Mucosa of descending colon (tissue), 3 donors: Measurements from ENCODE around the gene ARNT2. TPM values are rescaled to one million over a fixed set of nuclear protein-coding genes. Genes with fewer than 3 reads are reported as not detected.

Source experiments
- ATAC-seq: fragments of 200-7000 bp; cut with Tn5 transposase; one replicate; pipeline ENCODE4 v1.9.1; 2020; ENCODE audit warnings: mild to moderate bottlenecking, moderate library complexity
- DNase-seq, 3 donors: peaks; one replicate each; pipeline ENCODE4 v3.0.0-alpha.2; 2020
- H3K36me3 ChIP-seq: fragments of 200-600 bp; one replicate; pipeline ENCODE4 v1.8.0; 2021; ENCODE audit warnings: low read depth, mild to moderate bottlenecking
- H3K4me1 ChIP-seq: fragments of 200-600 bp; one replicate; pipeline ENCODE4 v1.8.0; 2021; ENCODE audit warnings: low read depth, mild to moderate bottlenecking
- H3K4me3 ChIP-seq: fragments of 200-600 bp; one replicate; pipeline ENCODE4 v1.8.0; 2021; ENCODE audit warnings: mild to moderate bottlenecking
- H3K9me3 ChIP-seq: fragments of 200-600 bp; one replicate; pipeline ENCODE4 v1.8.0; 2021; ENCODE audit warnings: mild to moderate bottlenecking
- intact Hi-C, 2 donors: fragments of 100-400 bp; cut with DNase I in 1 of 2; cut with micrococcal nuclease in 1 of 2; formaldehyde crosslinking; loops; one replicate each; pipeline versions ENCODE4 v1.11.0 to v1.11.1; 2022; cut with DNase I, micrococcal nuclease
- total RNA-seq, 3 donors: library from RNA; stranded (reverse); fragmentation: NEBNext Ultra II Directional in 2 of 3; extraction: Animal tissue kit (Norgen Biotek cat#: 25700) in 2 of 3; gene quantifications; one replicate each; pipeline versions ENCODE4 v1.2.1 to v1.2.4, GENCODE V29; 2021 to 2023
- TF ChIP-seq, protein P1 (sequence below): fragments of 200-600 bp; IDR thresholded peaks from one replicate; pipeline ENCODE4 v1.8.0; 2022; ENCODE audit warnings: antibody characterized with exemption, mild to moderate bottlenecking
- donor health status: DM: no; HTN: no; CAD: no; lungs with moderate emphysema.
- donor health status: DM: no; HTN: no; CAD: no.
- donor health status: DM: no; HTN: yes; CAD: no.

Gene ARNT2
- total RNA-seq, 3 donors from 2014 or later: 2.8 to 11.1 (median 3.2) TPM

- DNase-seq (no peak), ATAC-seq (no peak)
- Histone ChIP-seq H3K4me3 (no peak overlapping the region), H3K9me3 (no peaks in the 10 kb centered on the region), H3K4me1 (no peaks in the 10 kb centered on the region), H3K36me3 (no peaks in the 10 kb centered on the region)
- TF ChIP-seq, protein P1, sequence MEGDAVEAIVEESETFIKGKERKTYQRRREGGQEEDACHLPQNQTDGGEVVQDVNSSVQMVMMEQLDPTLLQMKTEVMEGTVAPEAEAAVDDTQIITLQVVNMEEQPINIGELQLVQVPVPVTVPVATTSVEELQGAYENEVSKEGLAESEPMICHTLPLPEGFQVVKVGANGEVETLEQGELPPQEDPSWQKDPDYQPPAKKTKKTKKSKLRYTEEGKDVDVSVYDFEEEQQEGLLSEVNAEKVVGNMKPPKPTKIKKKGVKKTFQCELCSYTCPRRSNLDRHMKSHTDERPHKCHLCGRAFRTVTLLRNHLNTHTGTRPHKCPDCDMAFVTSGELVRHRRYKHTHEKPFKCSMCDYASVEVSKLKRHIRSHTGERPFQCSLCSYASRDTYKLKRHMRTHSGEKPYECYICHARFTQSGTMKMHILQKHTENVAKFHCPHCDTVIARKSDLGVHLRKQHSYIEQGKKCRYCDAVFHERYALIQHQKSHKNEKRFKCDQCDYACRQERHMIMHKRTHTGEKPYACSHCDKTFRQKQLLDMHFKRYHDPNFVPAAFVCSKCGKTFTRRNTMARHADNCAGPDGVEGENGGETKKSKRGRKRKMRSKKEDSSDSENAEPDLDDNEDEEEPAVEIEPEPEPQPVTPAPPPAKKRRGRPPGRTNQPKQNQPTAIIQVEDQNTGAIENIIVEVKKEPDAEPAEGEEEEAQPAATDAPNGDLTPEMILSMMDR: no peak
- intact Hi-C loops: no loop called here
Measured at GRCh38 chr15:80405970-80406369, 1.8 kb downstream of the ARNT2 start.

GRCh38 chr15:80411788-80412288 is 7.7 kb downstream of the ARNT2 start:
- Histone ChIP-seq H3K4me3 (no peak overlapping the region), H3K9me3 (no peaks in the 10 kb centered on the region), H3K4me1 (no peaks in the 10 kb centered on the region), H3K36me3 (no peaks in the 10 kb centered on the region)
- ATAC-seq (peak; percentile 67), DNase-seq (peak in 1 of 3 donors; percentile 15)
- TF ChIP-seq, protein P1: no peak
- intact Hi-C loops: no loop called here

DNA sequence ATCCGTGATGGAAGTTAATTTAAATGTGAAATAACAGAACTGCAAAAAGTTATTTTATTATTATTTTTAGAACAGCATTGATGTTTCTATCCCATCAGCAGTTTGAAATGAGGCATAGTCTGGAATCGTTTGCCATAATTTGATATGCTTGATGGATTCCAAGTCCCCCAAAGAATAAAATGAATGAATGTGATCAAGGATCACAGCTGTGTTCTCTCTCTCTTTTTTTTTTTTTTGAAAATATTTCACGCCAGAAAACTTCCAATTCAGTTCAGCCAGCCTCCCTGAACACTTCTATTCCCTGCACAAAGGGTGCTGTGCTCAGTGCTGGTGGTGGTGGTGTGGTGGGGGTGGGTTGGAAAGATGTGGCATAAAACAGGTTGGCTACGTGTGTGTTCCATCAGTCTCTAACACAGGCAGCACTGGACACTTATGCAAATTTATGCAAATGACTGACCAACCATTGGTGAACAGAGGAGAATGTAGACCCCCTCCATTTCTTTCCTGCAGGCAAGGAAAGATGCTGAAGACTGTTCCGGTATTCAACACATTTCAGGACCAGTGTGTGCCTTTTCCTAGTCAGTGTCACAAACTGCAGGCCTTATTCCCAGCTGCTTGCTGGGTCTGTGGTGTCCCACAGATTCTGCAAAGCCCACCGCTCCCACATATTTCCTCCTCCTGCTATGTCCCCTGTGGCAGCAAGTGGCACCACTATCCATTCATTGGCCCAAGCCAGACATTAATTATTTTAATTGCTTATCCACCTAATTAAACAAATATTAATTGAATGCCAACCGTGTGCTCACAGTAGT is 10.6 kb downstream of the ARNT2 start:
- DNase-seq (no peak), ATAC-seq (no peak)
- H3K4me1 ChIP-seq: no peaks in the 10 kb centered on the region
- no peaks in the 10 kb centered on the region for H3K9me3 ChIP-seq
- no peaks in the 10 kb centered on the region for H3K36me3 ChIP-seq
- TF ChIP-seq, protein P1: no peak
- no peak overlapping the region for H3K4me3 ChIP-seq
- intact Hi-C loops: no loop called here

DNA sequence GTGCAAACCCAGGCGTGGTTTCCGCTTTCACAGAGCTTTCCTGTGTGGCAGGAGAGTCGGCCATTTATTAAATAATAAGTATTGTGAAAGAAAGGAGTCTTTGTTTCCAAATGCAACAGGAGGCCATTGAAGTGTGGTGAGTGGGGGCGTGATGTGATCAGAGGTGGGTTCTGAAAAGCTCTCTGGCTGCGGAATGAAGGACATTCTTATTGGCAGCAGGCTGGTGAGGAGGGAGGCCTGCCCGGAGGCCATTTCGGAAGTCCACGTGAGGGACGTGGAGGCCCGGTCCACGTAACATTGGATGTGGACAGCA is 11.1 kb downstream of the ARNT2 start:
- no peaks in the 10 kb centered on the region for H3K4me1 ChIP-seq
- intact Hi-C loops: no loop called here
- TF ChIP-seq, protein P1: no peak
- ATAC-seq (no peak), DNase-seq (no peak)
- no peaks in the 10 kb centered on the region for H3K9me3 ChIP-seq
- no peak overlapping the region for H3K4me3 ChIP-seq
- H3K36me3 ChIP-seq: no peaks in the 10 kb centered on the region

DNA sequence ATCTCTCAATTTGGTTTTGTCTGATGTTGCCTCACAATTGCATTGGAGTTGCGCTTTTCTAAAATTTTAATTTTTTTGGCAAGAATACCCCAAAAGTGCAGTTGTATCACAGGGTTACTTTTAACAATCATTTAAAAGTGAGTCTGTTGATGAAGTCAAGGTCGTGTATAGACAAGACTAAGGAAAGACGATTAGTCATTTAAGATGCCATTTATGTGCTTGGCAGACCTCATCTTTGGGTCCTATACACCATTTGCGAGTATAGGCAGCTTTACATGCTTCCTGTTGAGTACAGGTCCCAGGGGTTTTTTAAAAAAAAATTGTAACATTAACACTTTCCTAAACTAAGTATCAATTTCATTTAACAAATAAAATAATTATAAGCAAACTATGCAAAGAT is 12.5 kb downstream of the ARNT2 start:
- Histone ChIP-seq H3K36me3 (no peaks in the 10 kb centered on the region), H3K4me1 (no peaks in the 10 kb centered on the region), H3K9me3 (no peaks in the 10 kb centered on the region), H3K4me3 (no peak overlapping the region)
- ATAC-seq (no peak), DNase-seq (no peak)
- TF ChIP-seq, protein P1: no peak
- intact Hi-C loops: no loop called here
